Parathyroid adenoma (tissue), 2 donors: ENCODE data around the gene RHCE.
"Not testable (repeated sequence)": the region's sequence is repeated elsewhere in the genome, so short reads cannot be mapped to it uniquely, and the experiment has no call there.

ENCODE experiments used
- H2AFZ ChIP-seq: fragments of 300-600 bp; sonication (generic); one replicate; pipeline ENCODE4 v1.7.0; 2017; ENCODE audit warnings: antibody characterized with exemption, mild to moderate bottlenecking
- H3K27ac ChIP-seq: fragments of 300-600 bp; sonication (generic); one replicate; pipeline ENCODE4 v1.7.0; 2017
- H3K27me3 ChIP-seq: fragments of 300-600 bp; sonication (generic); one replicate; pipeline ENCODE4 v1.7.0; 2017; ENCODE audit warnings: low read length; ENCODE audit not compliant: control insufficient read depth, insufficient read depth
- H3K36me3 ChIP-seq: fragments of 300-600 bp; sonication (generic); one replicate; pipeline ENCODE4 v1.7.0; 2017; ENCODE audit warnings: low read length; ENCODE audit not compliant: control insufficient read depth, insufficient read depth
- H3K4me1 ChIP-seq: fragments of 300-600 bp; sonication (generic); one replicate; pipeline ENCODE4 v1.7.0; 2017; ENCODE audit warnings: control low read depth
- H3K4me2 ChIP-seq: fragments of 300-600 bp; sonication (generic); one replicate; pipeline ENCODE4 v1.7.0; 2017; ENCODE audit warnings: low read length
- H3K4me3 ChIP-seq: fragments of 300-600 bp; sonication (generic); one replicate; pipeline ENCODE4 v1.7.0; 2017; ENCODE audit warnings: low read depth, low read length
- H3K79me2 ChIP-seq: fragments of 300-600 bp; sonication (generic); one replicate; pipeline ENCODE4 v1.7.0; 2017; ENCODE audit warnings: control low read depth
- H3K9ac ChIP-seq: fragments of 300-600 bp; sonication (generic); one replicate; pipeline ENCODE4 v1.7.0; 2017; ENCODE audit warnings: mild to moderate bottlenecking
- H3K9me3 ChIP-seq: fragments of 300-600 bp; sonication (generic); one replicate; pipeline ENCODE4 v1.7.0; 2017; ENCODE audit warnings: low read length; ENCODE audit not compliant: control insufficient read depth
- TF ChIP-seq, protein P1 (sequence below): fragments of 300-600 bp; sonication (generic); IDR thresholded peaks from one replicate; pipeline ENCODE4 v1.7.0; 2017; ENCODE audit warnings: antibody characterized with exemption, mild to moderate bottlenecking
- donor health status: primary hyperparathyroidism.

Gene RHCE

DNA sequence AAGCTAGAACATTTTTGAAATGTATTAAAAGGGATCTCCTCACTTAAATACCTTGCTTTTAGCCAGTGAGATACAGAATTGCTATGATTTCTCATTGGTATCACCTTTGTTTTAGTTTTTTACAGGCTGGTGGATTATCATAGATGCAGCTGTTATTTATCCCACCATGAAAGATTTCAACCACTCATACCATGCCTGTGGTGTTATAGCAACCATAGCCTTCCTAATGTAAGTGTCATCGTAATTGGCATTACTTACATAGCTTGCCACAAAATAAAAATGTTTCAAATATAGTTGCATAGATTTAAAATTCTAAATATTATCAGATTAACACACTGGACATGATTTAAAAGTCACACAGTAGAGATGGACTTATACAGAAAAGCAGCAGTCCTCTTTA, 77.8 kb downstream of the RHCE start:
- Histone ChIP-seq H3K79me2 (peaks cover 6% of the 10 kb centered on the region), H3K9ac (no peak overlapping the region), H3K4me3 (no peak overlapping the region), H3K4me2 (no peak overlapping the region), H3K4me1 (no peaks in the 10 kb centered on the region), H3K36me3 (no peaks in the 10 kb centered on the region), H3K27ac (no peak overlapping the region), H3K27me3 (no peaks in the 10 kb centered on the region), H3K9me3 (no peaks in the 10 kb centered on the region), H2AFZ (no peak overlapping the region)
- TF ChIP-seq, protein P1, sequence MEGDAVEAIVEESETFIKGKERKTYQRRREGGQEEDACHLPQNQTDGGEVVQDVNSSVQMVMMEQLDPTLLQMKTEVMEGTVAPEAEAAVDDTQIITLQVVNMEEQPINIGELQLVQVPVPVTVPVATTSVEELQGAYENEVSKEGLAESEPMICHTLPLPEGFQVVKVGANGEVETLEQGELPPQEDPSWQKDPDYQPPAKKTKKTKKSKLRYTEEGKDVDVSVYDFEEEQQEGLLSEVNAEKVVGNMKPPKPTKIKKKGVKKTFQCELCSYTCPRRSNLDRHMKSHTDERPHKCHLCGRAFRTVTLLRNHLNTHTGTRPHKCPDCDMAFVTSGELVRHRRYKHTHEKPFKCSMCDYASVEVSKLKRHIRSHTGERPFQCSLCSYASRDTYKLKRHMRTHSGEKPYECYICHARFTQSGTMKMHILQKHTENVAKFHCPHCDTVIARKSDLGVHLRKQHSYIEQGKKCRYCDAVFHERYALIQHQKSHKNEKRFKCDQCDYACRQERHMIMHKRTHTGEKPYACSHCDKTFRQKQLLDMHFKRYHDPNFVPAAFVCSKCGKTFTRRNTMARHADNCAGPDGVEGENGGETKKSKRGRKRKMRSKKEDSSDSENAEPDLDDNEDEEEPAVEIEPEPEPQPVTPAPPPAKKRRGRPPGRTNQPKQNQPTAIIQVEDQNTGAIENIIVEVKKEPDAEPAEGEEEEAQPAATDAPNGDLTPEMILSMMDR, result no peak

DNA sequence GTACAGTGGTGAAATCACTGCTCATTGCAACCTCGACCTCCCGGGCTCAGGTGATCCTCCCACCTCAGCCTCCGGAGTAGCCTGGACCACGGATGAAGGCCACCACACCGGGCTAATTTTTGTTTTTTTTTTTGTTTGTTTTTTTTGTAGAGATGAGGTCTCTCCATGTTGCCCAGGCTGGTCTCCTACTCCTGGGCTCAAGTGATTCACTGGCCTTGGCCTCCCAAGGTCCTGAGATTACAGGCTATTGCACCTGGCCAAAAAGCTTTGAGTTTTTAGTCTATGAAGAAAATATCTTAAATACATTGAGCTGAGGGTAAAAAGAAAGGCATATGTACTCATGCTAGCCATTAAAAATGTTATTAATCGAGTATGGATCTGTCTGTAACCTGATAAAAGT, 78.9 kb downstream of the RHCE start:
- Histone ChIP-seq H3K9me3 (no peaks in the 10 kb centered on the region), H3K4me2 (no peak overlapping the region), H2AFZ (no peak overlapping the region), H3K79me2 (peaks cover 6% of the 10 kb centered on the region), H3K27me3 (no peaks in the 10 kb centered on the region), H3K27ac (no peak overlapping the region), H3K9ac (no peak overlapping the region), H3K36me3 (no peaks in the 10 kb centered on the region), H3K4me1 (no peaks in the 10 kb centered on the region), H3K4me3 (no peak overlapping the region)
- TF ChIP-seq, protein P1, result no peak

DNA sequence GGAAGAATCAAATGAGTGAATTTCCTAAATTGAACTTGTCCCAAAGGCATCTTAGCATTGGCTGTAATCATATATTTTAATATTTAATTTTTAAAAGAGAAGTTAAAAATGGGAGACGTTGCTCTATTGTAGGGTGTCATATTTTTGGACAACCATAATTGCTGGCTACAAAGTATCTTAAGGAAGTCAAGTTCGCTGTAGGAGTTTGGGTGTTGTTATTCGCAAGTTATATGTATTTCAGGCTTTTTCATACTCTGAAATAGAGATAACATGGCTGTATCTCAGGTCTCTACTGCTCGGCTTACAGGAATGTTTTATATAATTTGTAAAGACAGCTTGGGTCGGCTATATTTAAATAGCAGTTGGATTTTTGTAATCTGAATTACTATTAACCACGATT, 81.6 kb downstream of the RHCE start:
- H3K27me3 ChIP-seq, result no peaks in the 10 kb centered on the region
- peak overlapping the region; percentile 96 for H3K4me2 ChIP-seq
- peak overlapping the region; percentile 88 for H3K27ac ChIP-seq
- no peak overlapping the region for H3K9ac ChIP-seq
- peak overlapping the region; percentile 93 for H3K4me3 ChIP-seq
- peaks cover 6% of the 10 kb centered on the region for H3K79me2 ChIP-seq
- peak overlapping the region; percentile 80 for H2AFZ ChIP-seq
- H3K4me1 ChIP-seq, result no peaks in the 10 kb centered on the region
- H3K9me3 ChIP-seq, result no peaks in the 10 kb centered on the region
- TF ChIP-seq, protein P1, result no peak
- no peaks in the 10 kb centered on the region for H3K36me3 ChIP-seq

DNA sequence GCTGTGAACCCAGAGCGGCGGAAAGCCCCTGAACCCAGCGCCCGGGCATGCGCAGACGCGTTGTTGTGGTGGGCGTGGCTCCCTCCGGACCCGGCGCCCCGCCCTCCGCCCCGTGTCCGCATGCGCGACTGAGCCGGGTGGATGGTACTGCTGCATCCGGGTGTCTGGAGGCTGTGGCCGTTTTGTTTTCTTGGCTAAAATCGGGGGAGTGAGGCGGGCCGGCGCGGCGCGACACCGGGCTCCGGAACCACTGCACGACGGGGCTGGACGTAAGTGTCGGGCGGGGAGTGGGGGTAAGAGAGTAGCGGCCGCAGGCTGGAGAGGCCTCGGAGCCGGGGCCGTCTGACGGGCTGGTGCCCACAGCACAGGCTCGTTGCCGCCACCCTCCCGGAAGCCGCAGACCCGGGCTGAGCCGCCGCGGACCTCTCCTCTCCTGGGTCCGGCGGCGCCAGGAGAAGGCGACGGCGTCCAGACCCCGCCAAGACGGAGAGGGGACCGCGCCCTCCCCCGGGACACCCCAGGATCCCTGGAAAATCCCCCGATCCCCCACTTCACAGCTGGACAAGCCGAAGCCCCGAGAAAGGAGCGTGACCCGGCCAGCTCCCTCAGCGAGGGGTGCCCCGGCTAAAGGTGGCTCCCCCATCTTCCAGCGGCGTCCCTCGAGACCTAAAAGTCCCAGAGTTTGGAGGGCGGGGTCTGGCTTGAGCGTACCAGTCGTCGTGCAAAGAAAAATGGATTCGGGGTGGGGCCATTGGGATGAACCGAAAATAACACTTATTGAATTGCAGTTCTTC, 82.2 kb downstream of the RHCE start, which contains the start of gene TMEM50A:
TSS of gene TMEM50A (plus strand) at position 147 of the 794 bp plus-strand sequence. CDS start 2,153 bp downstream, outside the sequence.
- Histone ChIP-seq H3K79me2 (peaks cover 2% of the 10 kb centered on the region), H3K27me3 (no peaks in the 10 kb centered on the region), H3K9me3 (no peaks in the 10 kb centered on the region), H3K36me3 (no peaks in the 10 kb centered on the region), H3K9ac (no peak within 1 kb of the TSS), H2AFZ (peak within 1 kb of the TSS; percentile 80), H3K4me1 (no peaks in the 10 kb centered on the region), H3K4me2 (peak within 1 kb of the TSS; percentile 96), H3K27ac (peak within 1 kb of the TSS; percentile 88), H3K4me3 (peak within 1 kb of the TSS; percentile 93)
- TF ChIP-seq, protein P1, result no peak

DNA sequence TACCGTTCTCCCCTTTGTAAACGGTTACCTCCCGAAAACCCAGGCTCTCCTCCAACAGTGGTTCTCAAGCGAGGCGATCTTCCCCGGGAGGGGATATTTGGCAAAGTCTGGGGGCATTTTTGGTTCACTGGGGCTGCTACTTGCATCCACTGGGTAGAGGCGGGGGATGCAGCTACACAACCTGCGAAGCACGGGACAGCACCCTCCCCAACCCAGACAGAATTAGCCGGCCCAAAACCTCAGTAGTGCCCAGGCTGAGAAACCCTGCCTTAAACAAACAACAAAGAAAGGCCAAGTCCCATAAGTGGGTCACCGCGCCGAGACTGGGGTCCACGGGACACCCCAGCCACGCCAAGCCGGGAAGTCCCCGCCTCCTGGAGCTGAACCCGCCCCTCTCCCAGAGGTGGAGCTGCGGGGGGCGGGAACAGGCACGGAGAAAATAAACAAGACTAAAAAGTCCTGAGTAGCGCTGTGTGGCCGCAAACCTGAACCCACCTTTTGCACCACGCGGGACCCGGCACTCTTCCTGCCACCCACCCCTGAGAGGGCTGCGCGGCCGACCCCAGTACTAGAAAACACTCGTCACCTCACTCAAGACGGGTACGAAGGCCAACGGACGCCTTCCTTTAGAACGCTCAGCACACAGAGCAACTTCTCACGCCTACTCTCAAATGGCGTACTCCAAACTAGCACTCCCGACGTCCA, 83.0 kb downstream of the RHCE start:
- H3K79me2 ChIP-seq, H3K4me1 ChIP-seq, H3K9me3 ChIP-seq, H3K27me3 ChIP-seq, H3K36me3 ChIP-seq, H3K9ac ChIP-seq: not testable (repeated sequence)
- Histone ChIP-seq H2AFZ (peak overlapping the region; percentile 70), H3K27ac (peak overlapping the region; percentile 88), H3K4me3 (peak overlapping the region; percentile 93), H3K4me2 (peak overlapping the region; percentile 44)

DNA sequence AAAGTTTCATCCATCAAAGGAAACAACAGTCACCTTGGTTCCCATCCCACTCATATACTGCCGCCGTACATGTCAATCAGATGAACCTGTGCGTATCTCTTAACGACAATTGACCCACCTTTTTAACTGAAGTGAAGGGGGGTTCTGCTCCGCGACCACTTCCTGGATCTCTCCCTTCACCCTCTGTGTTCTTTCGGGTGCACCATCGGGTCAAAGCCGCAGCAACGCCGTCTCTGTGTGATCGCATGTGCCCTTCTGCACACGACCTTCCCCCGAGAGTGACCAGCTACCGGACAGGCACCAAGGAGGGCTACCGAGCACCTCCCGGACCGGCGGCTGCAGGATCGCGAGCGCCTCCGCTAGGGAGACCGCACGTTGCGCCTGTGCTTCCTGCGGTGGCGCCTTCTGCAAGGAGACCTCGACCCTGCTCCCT, 83.7 kb downstream of the RHCE start:
- H2AFZ ChIP-seq, H3K36me3 ChIP-seq, H3K9me3 ChIP-seq, H3K27ac ChIP-seq, H3K27me3 ChIP-seq, H3K79me2 ChIP-seq, H3K9ac ChIP-seq, H3K4me1 ChIP-seq: not testable (repeated sequence)
- H3K4me2 ChIP-seq, result peak overlapping the region; percentile 76
- peak overlapping the region; percentile 53 for H3K4me3 ChIP-seq

DNA sequence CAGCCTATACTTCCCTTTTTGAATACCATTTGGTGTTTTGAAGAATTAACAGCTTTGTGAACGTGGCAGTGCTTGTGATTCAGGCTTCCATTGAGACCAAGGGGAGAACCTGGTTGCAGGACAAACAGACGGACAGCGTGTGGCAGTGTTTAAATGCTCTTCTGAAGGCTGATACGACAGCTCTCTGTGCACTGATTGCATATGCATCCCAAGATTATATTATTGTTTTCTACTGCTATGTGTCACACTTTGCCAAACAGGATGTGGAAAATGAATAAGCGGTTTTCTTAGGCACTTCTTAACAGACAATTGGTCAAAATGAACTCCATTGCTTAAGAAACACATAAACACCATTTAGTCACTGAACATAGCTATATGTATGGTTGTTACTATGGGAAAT, 90.7 kb downstream of the RHCE start:
- not testable (repeated sequence) for H2AFZ ChIP-seq, H3K27ac ChIP-seq, H3K4me3 ChIP-seq, H3K79me2 ChIP-seq, H3K4me1 ChIP-seq, H3K27me3 ChIP-seq, H3K9ac ChIP-seq, H3K9me3 ChIP-seq, H3K4me2 ChIP-seq, H3K36me3 ChIP-seq
